Measurements from ENCODE around the gene SFXN2. TPM values are rescaled to one million over a fixed set of nuclear protein-coding genes. Genes with fewer than 3 reads are reported as not detected.

Gene SFXN2
- total RNA-seq, 2 donors from 2014 or later, result 30.5 to 32.9 TPM

- WGBS, 2 experiments (ENCODE audit: insufficient coverage in 1 of 2, insufficient read length in 1 of 2), result 92 to 93% methylated on average over 4 of the region's 4 CpGs
- peak overlapping the region; percentile 31 for H3K27ac Mint-ChIP-seq
These were observed 7.5 kb downstream of the SFXN2 start for GRCh38 chr10:102721954-102722353.

GRCh38 chr10:102723989-102724388, 9.6 kb downstream of the SFXN2 start:
- 82 to 91% methylated on average over 3 to 4 of the region's 4 CpGs for WGBS, 2 experiments (ENCODE audit: insufficient coverage in 1 of 2, insufficient read length in 1 of 2)
- Mint-ChIP-seq H3K27me3 (ENCODE audit: insufficient read depth) (no peaks in the 10 kb centered on the region), H3K27ac (no peak overlapping the region), H3K36me3 (ENCODE audit: low read depth) (peaks cover 44% of the 10 kb centered on the region), H3K4me3 (no peak overlapping the region), H3K4me1 (peaks cover 10% of the 10 kb centered on the region), H3K9me3 (peaks cover 4% of the 10 kb centered on the region)
- Histone ChIP-seq H3K4me1 (ENCODE audit: control insufficient read depth, insufficient read depth, low read length) (no peaks in the 10 kb centered on the region), H3K27ac (ENCODE audit: low read depth, low read length) (no peak overlapping the region), H3K36me3 (ENCODE audit: control insufficient read depth, insufficient read depth, low read length) (peaks cover 44% of the 10 kb centered on the region), H3K9ac (ENCODE audit: extremely low read depth, low read length, poor library complexity, severe bottlenecking) (no peak overlapping the region), H3K4me3 (ENCODE audit: low read length) (no peak overlapping the region), H3K27me3 (ENCODE audit: control insufficient read depth, insufficient read depth, low read length, poor library complexity, severe bottlenecking) (no peaks in the 10 kb centered on the region), H3K9me3 (ENCODE audit: control insufficient read depth, low read length) (no peaks in the 10 kb centered on the region)
- no peak for DNase-seq
- no peak for TF ChIP-seq CTCF (conservative IDR thresholded peaks at IDR 0.05)

More at GRCh38 chr10:102721954-102722353, 7.5 kb downstream of the SFXN2 start:
- peaks cover 6% of the 10 kb centered on the region for H3K4me1 ChIP-seq (ENCODE audit: control insufficient read depth, insufficient read depth, low read length)
- no peak overlapping the region for H3K9ac ChIP-seq (ENCODE audit: extremely low read depth, low read length, poor library complexity, severe bottlenecking)
- Mint-ChIP-seq H3K36me3 (ENCODE audit: low read depth) (peaks cover 34% of the 10 kb centered on the region), H3K4me3 (no peak overlapping the region), H3K27me3 (ENCODE audit: insufficient read depth) (no peaks in the 10 kb centered on the region), H3K9me3 (peaks cover 4% of the 10 kb centered on the region), H3K4me1 (peaks cover 27% of the 10 kb centered on the region)
- DNase-seq, result no peak
- H3K9me3 ChIP-seq (ENCODE audit: control insufficient read depth, low read length), result no peaks in the 10 kb centered on the region
- no peaks in the 10 kb centered on the region for H3K27me3 ChIP-seq (ENCODE audit: control insufficient read depth, insufficient read depth, low read length, poor library complexity, severe bottlenecking)
- no peak overlapping the region for H3K4me3 ChIP-seq (ENCODE audit: low read length)
- no peak overlapping the region for H3K27ac ChIP-seq (ENCODE audit: low read depth, low read length)
- no peak for TF ChIP-seq CTCF (conservative IDR thresholded peaks at IDR 0.05)
- peaks cover 32% of the 10 kb centered on the region for H3K36me3 ChIP-seq (ENCODE audit: control insufficient read depth, insufficient read depth, low read length)

- H3K4me3 ChIP-seq (ENCODE audit: low read length), result no peak overlapping the region
- no peak for DNase-seq
- Mint-ChIP-seq H3K36me3 (ENCODE audit: low read depth) (peaks cover 49% of the 10 kb centered on the region), H3K4me3 (no peak overlapping the region), H3K27ac (peak overlapping the region; percentile 39), H3K27me3 (ENCODE audit: insufficient read depth) (no peaks in the 10 kb centered on the region), H3K9me3 (peaks cover 4% of the 10 kb centered on the region), H3K4me1 (peaks cover 5% of the 10 kb centered on the region)
- peaks cover 58% of the 10 kb centered on the region for H3K36me3 ChIP-seq (ENCODE audit: control insufficient read depth, insufficient read depth, low read length)
- H3K27ac ChIP-seq (ENCODE audit: low read depth, low read length), result no peak overlapping the region
- H3K4me1 ChIP-seq (ENCODE audit: control insufficient read depth, insufficient read depth, low read length), result no peaks in the 10 kb centered on the region
- no peaks in the 10 kb centered on the region for H3K27me3 ChIP-seq (ENCODE audit: control insufficient read depth, insufficient read depth, low read length, poor library complexity, severe bottlenecking)
- no peak for TF ChIP-seq CTCF (conservative IDR thresholded peaks at IDR 0.05)
- no peak overlapping the region for H3K9ac ChIP-seq (ENCODE audit: extremely low read depth, low read length, poor library complexity, severe bottlenecking)
- WGBS, 2 experiments (ENCODE audit: insufficient coverage in 1 of 2, insufficient read length in 1 of 2), result 86 to 100% methylated on average over 1 to 3 of the region's 3 CpGs
- H3K9me3 ChIP-seq (ENCODE audit: control insufficient read depth, low read length), result no peaks in the 10 kb centered on the region
These were observed 11.8 kb downstream of the SFXN2 start for GRCh38 chr10:102726274-102726673.

Data from endodermal cell (in vitro differentiated cells).